Neural progenitor cell (in vitro differentiated cells): ENCODE measurements around the gene ZNF892. TPM values are rescaled to one million over a fixed set of nuclear protein-coding genes. Genes with fewer than 3 reads are reported as not detected.

Experiments used
- DNase-seq: peaks from one replicate; pipeline ENCODE4 v3.0.0-alpha.2; 2016; ENCODE audit warnings: low spot score
- H2AFZ ChIP-seq: fragments of 200-600 bp; sonication (generic); replicated peaks from 2 replicates; pipeline ENCODE4 v1.6.1; 2016; ENCODE audit warnings: antibody characterized with exemption
- H3F3A ChIP-seq: fragments of 200-600 bp; sonication (generic); 2 replicates; pipeline ENCODE4 v1.6.1; 2016; ENCODE audit warnings: antibody characterized with exemption, low read depth
- H3K27ac ChIP-seq: fragments of 200-600 bp; sonication (generic); 2 replicates; pipeline ENCODE4 v1.5.1; 2016; ENCODE audit warnings: mild to moderate bottlenecking
- H3K27me3 ChIP-seq: fragments of 200-600 bp; sonication (generic); 2 replicates; pipeline ENCODE4 v1.6.1; 2016; ENCODE audit warnings: mild to moderate bottlenecking, moderate library complexity
- H3K36me3 ChIP-seq: fragments of 200-600 bp; sonication (generic); 2 replicates; pipeline ENCODE4 v1.5.1; 2016
- H3K4me1 ChIP-seq: fragments of 200-600 bp; sonication (generic); 2 replicates; pipeline ENCODE4 v1.6.1; 2016; ENCODE audit warnings: mixed run types
- H3K4me2 ChIP-seq: fragments of 200-600 bp; sonication (generic); 2 replicates; pipeline ENCODE4 v1.6.1; 2016
- H3K4me3 ChIP-seq: fragments of 200-600 bp; sonication (generic); 2 replicates; pipeline ENCODE4 v1.5.1; 2016
- H3K79me2 ChIP-seq: fragments of 200-600 bp; sonication (generic); 2 replicates; pipeline ENCODE4 v1.6.1; 2016; ENCODE audit warnings: low read depth
- H3K9ac ChIP-seq: fragments of 200-600 bp; sonication (generic); 2 replicates; pipeline ENCODE4 v1.6.1; 2016
- H3K9me3 ChIP-seq: fragments of 200-600 bp; sonication (generic); 2 replicates; pipeline ENCODE4 v1.5.1; 2016; ENCODE audit warnings: low read depth
- H4K20me1 ChIP-seq: fragments of 200-600 bp; sonication (generic); 2 replicates; pipeline ENCODE4 v1.6.1; 2016; ENCODE audit warnings: low read depth
- H3K27ac Mint-ChIP-seq: 3 replicates; pipeline ENCODE4 v1.8.0; 2021; ENCODE audit warnings: mixed read lengths
- H3K27me3 Mint-ChIP-seq: 2 replicates; pipeline ENCODE4 v1.8.0; 2022; ENCODE audit warnings: low read depth, mild to moderate bottlenecking, inconsistent platforms, moderate library complexity, mixed read lengths; ENCODE audit not compliant: insufficient read depth
- H3K36me3 Mint-ChIP-seq: 3 replicates; pipeline ENCODE4 v1.8.0; 2021; ENCODE audit warnings: mixed read lengths
- H3K4me1 Mint-ChIP-seq: 3 replicates; pipeline ENCODE4 v1.8.0; 2021; ENCODE audit warnings: mixed read lengths
- H3K4me3 Mint-ChIP-seq: 3 replicates; pipeline ENCODE4 v1.8.0; 2021; ENCODE audit warnings: mild to moderate bottlenecking, moderate library complexity, mixed read lengths
- H3K9me3 Mint-ChIP-seq: 3 replicates; pipeline ENCODE4 v1.8.0; 2020; ENCODE audit warnings: mixed read lengths
- EZH2 ChIP-seq: fragments of 200-600 bp; sonication (generic); IDR thresholded peaks from 2 replicates; pipeline ENCODE4 v1.6.1; 2017; ENCODE audit warnings: antibody characterized with exemption, mild to moderate bottlenecking, moderate library complexity
- EZH2phosphoT487 ChIP-seq: fragments of 200-600 bp; sonication (generic); IDR thresholded peaks from 2 replicates; pipeline ENCODE4 v1.6.1; 2017; ENCODE audit warnings: antibody characterized with exemption
- total RNA-seq: library from RNA; depleted of rRNA; stranded (reverse); fragments of >200 nt; gene quantifications from 2 replicates; pipeline ENCODE4 v1.2.3, GENCODE V29; 2015; ENCODE audit warnings: low replicate concordance
- TF ChIP-seq, protein P1 (sequence below): fragments of 200-600 bp; sonication (generic); IDR thresholded peaks from 2 replicates; pipeline ENCODE4 v1.5.1; 2017; ENCODE audit warnings: antibody characterized with exemption, mild to moderate bottlenecking

ZNF892 gene
- 15.4 and 20.6 TPM in 2 replicates for total RNA-seq

DNA sequence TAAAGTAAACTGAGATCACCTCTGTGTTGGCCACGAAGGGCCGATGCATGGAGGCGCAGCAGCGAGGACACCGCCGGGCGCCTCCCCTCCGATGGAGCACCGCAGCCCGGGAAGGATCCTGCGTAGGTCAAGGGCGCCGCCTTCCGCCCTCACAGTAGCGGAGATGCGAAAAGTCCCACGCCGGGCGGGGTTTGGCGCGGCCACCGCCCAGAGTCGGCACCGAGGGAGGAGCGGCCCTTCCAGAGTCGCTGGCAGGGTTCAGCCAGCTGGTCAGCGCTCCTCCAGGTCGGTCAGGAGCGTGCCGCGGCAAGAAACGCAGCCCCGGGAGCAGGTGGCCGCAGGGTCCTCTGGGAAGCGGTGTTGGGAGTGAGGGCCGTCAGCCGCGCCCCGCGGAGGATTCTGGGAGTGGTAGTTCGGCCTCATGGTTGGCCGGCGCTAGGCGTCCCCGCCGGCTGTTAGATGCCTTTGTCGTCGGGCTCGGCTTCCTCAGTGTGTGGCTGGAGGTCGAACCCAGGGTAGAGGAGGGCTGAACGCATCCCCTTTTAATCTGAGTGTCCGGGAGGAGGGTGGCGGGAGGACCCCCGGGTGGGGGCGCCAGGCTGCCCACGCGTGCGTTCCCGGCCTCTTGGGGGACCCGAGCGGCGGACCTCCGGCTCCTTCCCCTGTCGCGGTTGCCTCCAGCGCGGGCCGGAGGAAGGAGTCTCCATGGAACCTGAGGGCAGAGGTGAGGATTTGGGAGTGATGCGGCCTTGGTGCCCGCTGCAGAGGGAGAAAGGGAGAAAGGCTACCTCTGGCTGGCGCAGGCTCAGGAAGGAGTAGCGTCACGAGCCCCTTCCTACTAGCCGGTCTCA is at the start of gene ZNF892:
Gene ZNF892, plus strand, starts transcription at position 411 of the 851 bp plus-strand sequence. Its CDS starts 295 bp downstream, at position 706.
- Mint-ChIP-seq H3K9me3 (peaks cover 48% of the 10 kb centered on the region), H3K36me3 (peaks cover 42% of the 10 kb centered on the region), H3K27ac (peak within 1 kb of the TSS; percentile 46), H3K4me3 (peak within 1 kb of the TSS; percentile 92), H3K27me3 (peaks cover 7% of the 10 kb centered on the region), H3K4me1 (peaks cover 13% of the 10 kb centered on the region)
- Histone ChIP-seq H3K4me2 (peak within 1 kb of the TSS; percentile 92), H3K36me3 (peaks cover 27% of the 10 kb centered on the region), H3K79me2 (peaks cover 17% of the 10 kb centered on the region), H3K9me3 (peaks cover 20% of the 10 kb centered on the region), H3K4me3 (peak within 1 kb of the TSS; percentile 68), H3K9ac (no peak within 1 kb of the TSS), H3K27ac (no peak within 1 kb of the TSS), H3K4me1 (peaks cover 5% of the 10 kb centered on the region), H3F3A (peaks cover 10% of the 10 kb centered on the region), H3K27me3 (peaks cover 14% of the 10 kb centered on the region), H2AFZ (peak within 1 kb of the TSS; percentile 95), H4K20me1 (no peaks in the 10 kb centered on the region)
- DNase-seq = peak; percentile 96
- TF ChIP-seq EZH2phosphoT487 (no peak), EZH2 (no peak)
- TF ChIP-seq, protein P1, sequence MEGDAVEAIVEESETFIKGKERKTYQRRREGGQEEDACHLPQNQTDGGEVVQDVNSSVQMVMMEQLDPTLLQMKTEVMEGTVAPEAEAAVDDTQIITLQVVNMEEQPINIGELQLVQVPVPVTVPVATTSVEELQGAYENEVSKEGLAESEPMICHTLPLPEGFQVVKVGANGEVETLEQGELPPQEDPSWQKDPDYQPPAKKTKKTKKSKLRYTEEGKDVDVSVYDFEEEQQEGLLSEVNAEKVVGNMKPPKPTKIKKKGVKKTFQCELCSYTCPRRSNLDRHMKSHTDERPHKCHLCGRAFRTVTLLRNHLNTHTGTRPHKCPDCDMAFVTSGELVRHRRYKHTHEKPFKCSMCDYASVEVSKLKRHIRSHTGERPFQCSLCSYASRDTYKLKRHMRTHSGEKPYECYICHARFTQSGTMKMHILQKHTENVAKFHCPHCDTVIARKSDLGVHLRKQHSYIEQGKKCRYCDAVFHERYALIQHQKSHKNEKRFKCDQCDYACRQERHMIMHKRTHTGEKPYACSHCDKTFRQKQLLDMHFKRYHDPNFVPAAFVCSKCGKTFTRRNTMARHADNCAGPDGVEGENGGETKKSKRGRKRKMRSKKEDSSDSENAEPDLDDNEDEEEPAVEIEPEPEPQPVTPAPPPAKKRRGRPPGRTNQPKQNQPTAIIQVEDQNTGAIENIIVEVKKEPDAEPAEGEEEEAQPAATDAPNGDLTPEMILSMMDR = peak; percentile 23

DNA sequence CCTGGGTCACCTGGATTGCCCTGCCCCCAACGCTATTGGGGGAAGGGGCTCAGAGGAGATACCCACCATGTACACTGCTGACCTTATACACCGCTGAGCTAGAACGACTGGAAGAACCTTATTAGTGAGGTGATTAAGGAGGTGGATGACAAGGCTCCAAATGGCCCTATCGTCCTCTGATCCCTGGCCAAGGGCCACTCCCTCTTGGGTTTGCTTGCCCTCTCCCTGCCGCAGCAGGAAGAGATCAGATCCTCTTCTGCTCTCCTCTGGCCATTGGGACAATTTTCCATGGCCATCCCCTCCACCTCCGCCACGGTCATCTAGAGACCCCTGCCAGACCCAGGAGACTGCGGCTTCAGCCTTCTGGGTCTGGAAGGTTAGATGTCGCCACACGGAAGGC is 48.9 kb upstream of the ZNF892 start:
- no peak overlapping the region for H2AFZ ChIP-seq
- Mint-ChIP-seq H3K27ac (no peak overlapping the region), H3K9me3 (peaks cover 35% of the 10 kb centered on the region), H3K4me3 (peak overlapping the region; percentile 87), H3K36me3 (peaks cover 39% of the 10 kb centered on the region), H3K4me1 (peaks cover 8% of the 10 kb centered on the region), H3K27me3 (peaks cover 9% of the 10 kb centered on the region)
- H3K4me3 ChIP-seq = peak overlapping the region; percentile 71
- H3K27ac ChIP-seq = no peak overlapping the region
- peaks cover 16% of the 10 kb centered on the region for H3K27me3 ChIP-seq
- no peaks in the 10 kb centered on the region for H4K20me1 ChIP-seq
- no peak for DNase-seq
- peaks cover 9% of the 10 kb centered on the region for H3F3A ChIP-seq
- H3K4me1 ChIP-seq = no peaks in the 10 kb centered on the region
- H3K36me3 ChIP-seq = peaks cover 23% of the 10 kb centered on the region
- H3K9me3 ChIP-seq = no peaks in the 10 kb centered on the region
- no peak overlapping the region for H3K9ac ChIP-seq
- peak overlapping the region; percentile 94 for H3K4me2 ChIP-seq
- TF ChIP-seq EZH2 (no peak), EZH2phosphoT487 (no peak)
- TF ChIP-seq, protein P1 = no peak
- peaks cover under 1% of the 10 kb centered on the region for H3K79me2 ChIP-seq

DNA sequence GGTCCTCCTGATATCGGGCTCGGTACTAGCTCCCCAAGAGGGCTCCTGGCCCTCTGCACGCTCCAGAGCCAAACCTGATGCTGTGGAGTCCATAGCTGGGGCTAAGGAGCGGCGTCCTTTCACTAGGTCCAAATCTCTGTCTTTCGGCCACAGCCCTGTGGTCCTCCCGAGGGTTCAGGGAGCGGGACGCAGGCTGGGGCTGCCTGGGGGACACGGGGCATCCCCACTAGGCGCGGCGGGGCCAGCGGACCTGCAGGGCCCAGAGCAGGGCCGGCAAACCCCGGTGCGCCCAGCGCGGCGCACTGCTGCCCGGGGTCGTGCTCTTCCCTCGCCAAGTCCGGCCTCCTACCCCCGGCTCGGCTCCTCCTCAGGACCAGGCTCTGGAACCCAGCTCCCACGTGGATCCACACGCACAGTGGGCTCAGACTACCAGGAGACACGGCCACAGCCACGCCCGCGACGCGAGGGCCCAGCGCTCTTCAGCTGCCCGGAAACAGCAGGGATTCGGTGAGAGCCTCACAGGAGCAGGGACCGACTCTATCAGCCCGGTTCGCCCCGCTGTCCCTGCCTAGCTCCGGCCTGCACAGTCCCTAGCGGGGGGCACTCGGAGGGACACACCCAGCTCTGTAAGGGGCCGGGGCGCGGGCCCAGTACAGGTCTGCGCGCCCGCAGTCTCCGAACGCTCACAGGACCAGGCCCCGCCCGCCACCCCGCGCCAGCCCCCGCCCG is 48.3 kb upstream of the ZNF892 start:
- peaks cover 29% of the 10 kb centered on the region for H3K9me3 Mint-ChIP-seq

More for the DNA sequence above, 48.3 kb upstream of the ZNF892 start:
- H4K20me1 ChIP-seq = no peaks in the 10 kb centered on the region
- H3K4me2 ChIP-seq = peak overlapping the region; percentile 94
- peak overlapping the region; percentile 71 for H3K4me3 ChIP-seq
- H2AFZ ChIP-seq = peak overlapping the region; percentile 98
- no peak overlapping the region for H3K9ac ChIP-seq
- Mint-ChIP-seq H3K27ac (no peak overlapping the region), H3K4me1 (peaks cover 10% of the 10 kb centered on the region), H3K36me3 (peaks cover 33% of the 10 kb centered on the region), H3K4me3 (peak overlapping the region; percentile 87), H3K27me3 (peaks cover 9% of the 10 kb centered on the region)
- H3K9me3 ChIP-seq = no peaks in the 10 kb centered on the region
- peaks cover 17% of the 10 kb centered on the region for H3K36me3 ChIP-seq
- peak; percentile 70 for DNase-seq
- H3K79me2 ChIP-seq = peaks cover 7% of the 10 kb centered on the region
- TF ChIP-seq, protein P1 = no peak
- no peak for TF ChIP-seq EZH2phosphoT487
- no peak for TF ChIP-seq EZH2
- H3K4me1 ChIP-seq = peaks cover under 1% of the 10 kb centered on the region
- H3K27me3 ChIP-seq = peaks cover 16% of the 10 kb centered on the region
- H3F3A ChIP-seq = peaks cover 9% of the 10 kb centered on the region
- H3K27ac ChIP-seq = no peak overlapping the region
